ENCODE data around the gene ELL2. TPM values are rescaled to one million over a fixed set of nuclear protein-coding genes. Genes with fewer than 3 reads are reported as not detected.

The ELL2 gene
- total RNA-seq, 3 donors from 2014 or later (not counting 1 experiment from before 2014, with no cell fraction given), result 52.8 to 78.2 (median 69.4) TPM

DNA sequence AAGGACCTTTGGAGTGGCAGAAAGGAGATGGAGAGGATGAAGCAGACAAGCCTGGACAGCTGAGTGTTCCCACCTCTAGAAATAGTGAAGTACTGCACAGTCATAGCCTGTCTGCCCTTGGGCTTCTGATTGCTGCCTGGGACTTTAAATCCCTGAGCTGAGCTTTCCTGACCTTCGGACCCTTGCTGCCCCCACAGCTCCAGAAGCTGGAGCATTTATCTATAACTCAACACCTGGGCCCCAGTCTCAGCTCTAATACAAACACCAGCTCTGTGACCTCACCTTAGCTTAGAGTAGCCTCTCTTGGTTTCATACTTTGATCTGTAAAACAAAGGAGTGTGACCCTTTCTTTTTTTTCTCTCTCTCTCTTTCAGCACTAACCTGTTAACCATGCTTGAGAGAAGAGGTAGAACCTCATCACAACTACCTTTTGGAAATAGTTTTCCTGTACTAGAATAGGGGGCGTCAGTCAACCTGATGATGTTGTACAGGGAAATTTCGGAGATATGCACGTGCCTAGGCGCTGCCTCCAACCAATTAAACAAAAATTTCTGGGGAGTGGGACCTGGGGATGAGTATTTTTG lies 25.4 kb upstream of the ELL2 start:
- Histone ChIP-seq H3K4me1 (ENCODE audit: control insufficient read depth, insufficient read depth, low read length) (no peaks in the 10 kb centered on the region), H3K27ac (ENCODE audit: low read length) (no peak overlapping the region), H3K4me3 (ENCODE audit: low read length) (no peak overlapping the region), H3K36me3 (ENCODE audit: control insufficient read depth, insufficient read depth, low read length) (no peaks in the 10 kb centered on the region), H3K9me3 (ENCODE audit: control insufficient read depth, insufficient read depth, low read length) (no peaks in the 10 kb centered on the region), H3K27me3 (ENCODE audit: control insufficient read depth, insufficient read depth, low read length) (no peaks in the 10 kb centered on the region)
- H3K4me3 Mint-ChIP-seq, result no peak overlapping the region
- no peaks in the 10 kb centered on the region for H3K36me3 Mint-ChIP-seq
- H3K27ac Mint-ChIP-seq, result no peak overlapping the region
- H3K4me1 Mint-ChIP-seq, result no peaks in the 10 kb centered on the region
- no peak for ATAC-seq
- WGBS (ENCODE audit: insufficient coverage), result over 99% methylated on average over 5 of the region's 5 CpGs
- TF ChIP-seq, protein P1, sequence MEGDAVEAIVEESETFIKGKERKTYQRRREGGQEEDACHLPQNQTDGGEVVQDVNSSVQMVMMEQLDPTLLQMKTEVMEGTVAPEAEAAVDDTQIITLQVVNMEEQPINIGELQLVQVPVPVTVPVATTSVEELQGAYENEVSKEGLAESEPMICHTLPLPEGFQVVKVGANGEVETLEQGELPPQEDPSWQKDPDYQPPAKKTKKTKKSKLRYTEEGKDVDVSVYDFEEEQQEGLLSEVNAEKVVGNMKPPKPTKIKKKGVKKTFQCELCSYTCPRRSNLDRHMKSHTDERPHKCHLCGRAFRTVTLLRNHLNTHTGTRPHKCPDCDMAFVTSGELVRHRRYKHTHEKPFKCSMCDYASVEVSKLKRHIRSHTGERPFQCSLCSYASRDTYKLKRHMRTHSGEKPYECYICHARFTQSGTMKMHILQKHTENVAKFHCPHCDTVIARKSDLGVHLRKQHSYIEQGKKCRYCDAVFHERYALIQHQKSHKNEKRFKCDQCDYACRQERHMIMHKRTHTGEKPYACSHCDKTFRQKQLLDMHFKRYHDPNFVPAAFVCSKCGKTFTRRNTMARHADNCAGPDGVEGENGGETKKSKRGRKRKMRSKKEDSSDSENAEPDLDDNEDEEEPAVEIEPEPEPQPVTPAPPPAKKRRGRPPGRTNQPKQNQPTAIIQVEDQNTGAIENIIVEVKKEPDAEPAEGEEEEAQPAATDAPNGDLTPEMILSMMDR (IDR thresholded peaks at IDR 0.05), result no peak
- H3K27me3 Mint-ChIP-seq (ENCODE audit: low read depth in 2 of 2), result no peaks in the 10 kb centered on the region
- DNase-seq, result no peak
- intact Hi-C loops (cut with micrococcal nuclease), result no loop called here
- no peaks in the 10 kb centered on the region for H3K9me3 Mint-ChIP-seq

DNA sequence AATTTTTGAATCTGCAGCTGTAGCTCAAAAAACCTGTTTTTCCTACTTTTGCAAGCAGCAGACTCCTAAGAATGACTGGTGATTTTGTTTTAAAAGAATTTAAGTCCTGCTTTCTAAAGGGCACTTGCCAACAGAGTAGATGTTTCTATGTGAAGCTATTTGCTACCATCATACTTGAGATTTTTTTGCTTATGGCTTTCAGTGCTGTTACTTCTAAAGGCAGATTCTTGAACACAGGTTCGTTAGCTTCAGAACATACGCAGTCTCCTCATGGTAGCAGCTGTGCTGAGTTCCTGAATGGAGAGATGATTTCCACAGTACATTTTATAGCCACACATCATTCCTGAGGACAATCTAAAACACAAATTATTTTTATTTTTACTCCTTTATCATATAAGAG lies 24.4 kb upstream of the ELL2 start:
- Histone ChIP-seq H3K4me1 (ENCODE audit: control insufficient read depth, insufficient read depth, low read length) (peaks cover 5% of the 10 kb centered on the region), H3K9me3 (ENCODE audit: control insufficient read depth, insufficient read depth, low read length) (no peaks in the 10 kb centered on the region), H3K27ac (ENCODE audit: low read length) (no peak overlapping the region), H3K4me3 (ENCODE audit: low read length) (no peak overlapping the region), H3K27me3 (ENCODE audit: control insufficient read depth, insufficient read depth, low read length) (no peaks in the 10 kb centered on the region), H3K36me3 (ENCODE audit: control insufficient read depth, insufficient read depth, low read length) (no peaks in the 10 kb centered on the region)
- ATAC-seq (no peak), DNase-seq (no peak)
- WGBS (ENCODE audit: insufficient coverage), result 90% methylated on average over 2 of the region's 2 CpGs
- H3K9me3 Mint-ChIP-seq, result no peaks in the 10 kb centered on the region
- no peaks in the 10 kb centered on the region for H3K27me3 Mint-ChIP-seq (ENCODE audit: low read depth in 2 of 2)
- no peaks in the 10 kb centered on the region for H3K4me1 Mint-ChIP-seq
- no peak overlapping the region for H3K4me3 Mint-ChIP-seq
- H3K36me3 Mint-ChIP-seq, result no peaks in the 10 kb centered on the region
- no peak overlapping the region for H3K27ac Mint-ChIP-seq
- TF ChIP-seq, protein P1 (IDR thresholded peaks at IDR 0.05), result no peak
- intact Hi-C loops (cut with micrococcal nuclease), result no loop called here

DNA sequence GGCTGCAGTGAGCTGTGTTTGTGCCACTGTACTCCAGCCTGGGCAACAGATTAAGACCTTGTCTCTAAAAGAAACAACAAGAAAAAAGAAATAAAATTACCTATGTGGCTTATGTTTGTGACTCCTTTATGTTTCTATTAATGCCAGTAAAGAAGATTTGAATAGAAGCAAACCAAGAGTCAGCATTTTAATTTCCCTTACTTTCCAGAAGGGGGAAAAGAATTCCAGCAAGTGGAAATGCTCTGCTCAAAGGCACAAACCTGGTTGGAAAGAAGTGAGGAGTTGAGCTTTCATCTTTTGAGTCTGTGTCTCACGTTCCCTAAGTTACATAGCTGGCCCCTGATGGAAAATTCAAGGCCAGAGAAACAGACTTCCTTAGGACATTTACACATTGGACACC lies 23.6 kb upstream of the ELL2 start:
- no peak overlapping the region for H3K27ac Mint-ChIP-seq
- no peaks in the 10 kb centered on the region for H3K4me1 Mint-ChIP-seq
- WGBS (ENCODE audit: insufficient coverage), result 86% methylated on average over 1 of the region's 1 CpG
- H3K27me3 Mint-ChIP-seq (ENCODE audit: low read depth in 2 of 2), result no peaks in the 10 kb centered on the region
- no peaks in the 10 kb centered on the region for H3K9me3 Mint-ChIP-seq
- Histone ChIP-seq H3K9me3 (ENCODE audit: control insufficient read depth, insufficient read depth, low read length) (no peaks in the 10 kb centered on the region), H3K27me3 (ENCODE audit: control insufficient read depth, insufficient read depth, low read length) (no peaks in the 10 kb centered on the region), H3K27ac (ENCODE audit: low read length) (no peak overlapping the region), H3K4me1 (ENCODE audit: control insufficient read depth, insufficient read depth, low read length) (peaks cover 7% of the 10 kb centered on the region), H3K4me3 (ENCODE audit: low read length) (no peak overlapping the region), H3K36me3 (ENCODE audit: control insufficient read depth, insufficient read depth, low read length) (no peaks in the 10 kb centered on the region)
- no peak overlapping the region for H3K4me3 Mint-ChIP-seq
- TF ChIP-seq, protein P1 (IDR thresholded peaks at IDR 0.05), result no peak
- intact Hi-C loops (cut with micrococcal nuclease), result no loop called here
- no peaks in the 10 kb centered on the region for H3K36me3 Mint-ChIP-seq
- DNase-seq, result no peak
- ATAC-seq, result no peak

DNA sequence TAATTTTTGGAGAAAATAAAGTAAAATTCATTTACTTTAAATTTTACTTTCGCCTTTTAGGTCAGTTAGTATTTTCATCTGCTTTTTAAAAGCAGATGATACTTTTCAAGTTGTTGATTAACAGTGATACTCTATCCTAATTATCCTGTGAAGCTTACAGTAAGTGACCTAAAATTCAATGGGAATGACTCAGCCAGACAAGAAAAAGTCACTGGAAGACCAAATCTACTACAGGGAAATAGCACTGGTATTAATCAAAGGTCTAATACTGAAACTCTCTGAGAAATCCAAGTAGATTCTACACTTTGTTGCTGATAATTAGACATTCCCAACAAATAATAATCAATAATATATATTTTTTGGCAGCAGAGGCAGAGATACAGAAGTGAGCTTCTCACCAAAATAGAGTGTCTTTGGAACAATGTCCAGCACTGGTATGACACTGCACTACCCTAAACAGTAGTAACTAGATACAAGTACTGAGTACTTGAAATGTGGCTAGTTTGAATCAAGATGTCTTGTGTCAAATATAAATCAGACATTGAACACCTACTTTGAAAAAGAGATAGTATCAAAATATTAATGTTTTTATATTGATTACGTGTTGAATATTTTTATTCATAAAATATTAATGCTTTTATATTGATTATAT lies 22.8 kb upstream of the ELL2 start:
- intact Hi-C loops (cut with micrococcal nuclease), result no loop called here
- H3K27ac Mint-ChIP-seq, result no peak overlapping the region
- no peak for DNase-seq
- H3K36me3 Mint-ChIP-seq, result no peaks in the 10 kb centered on the region
- H3K9me3 ChIP-seq (ENCODE audit: control insufficient read depth, insufficient read depth, low read length), result no peaks in the 10 kb centered on the region
- H3K4me1 ChIP-seq (ENCODE audit: control insufficient read depth, insufficient read depth, low read length), result peaks cover 7% of the 10 kb centered on the region
- no peaks in the 10 kb centered on the region for H3K36me3 ChIP-seq (ENCODE audit: control insufficient read depth, insufficient read depth, low read length)
- no CpG with 5 or more reads among the region's 2 CpGs for whole genome bisulfite sequencing (ENCODE audit: insufficient coverage)
- no peaks in the 10 kb centered on the region for H3K9me3 Mint-ChIP-seq
- H3K4me3 ChIP-seq (ENCODE audit: low read length), result no peak overlapping the region
- peaks cover 0 to under 1% of the 10 kb centered on the region in 2 donors for H3K27me3 Mint-ChIP-seq (ENCODE audit: low read depth in 2 of 2)
- H3K27ac ChIP-seq (ENCODE audit: low read length), result no peak overlapping the region
- ATAC-seq, result no peak
- no peak overlapping the region for H3K4me3 Mint-ChIP-seq
- TF ChIP-seq, protein P1 (IDR thresholded peaks at IDR 0.05), result no peak
- no peaks in the 10 kb centered on the region for H3K27me3 ChIP-seq (ENCODE audit: control insufficient read depth, insufficient read depth, low read length)
- no peaks in the 10 kb centered on the region for H3K4me1 Mint-ChIP-seq

All from natural killer cell (primary cell).